Fibroblast of lung (primary cell): Measurements from ENCODE around the gene GPR173.

Source experiments
- EZH2 ChIP-seq: IDR thresholded peaks from 2 replicates; pipeline ENCODE4 v1.5.1; 2012; ENCODE audit warnings: low read length, control low read depth, mild to moderate bottlenecking; ENCODE audit errors: missing control alignments
- TF ChIP-seq, protein P1 (sequence below), 2 donors: IDR thresholded peaks in 1 of 2; conservative IDR thresholded peaks in 1 of 2; 1 replicate in 1 of 2; 2 replicates in 1 of 2; pipeline ENCODE4 v1.5.1; 2011 to 2012; ENCODE audit warnings: low read length in 2 of 2, control low read depth in 1 of 2, inconsistent platforms in 1 of 2, low read depth in 1 of 2, mild to moderate bottlenecking in 1 of 2

DNA sequence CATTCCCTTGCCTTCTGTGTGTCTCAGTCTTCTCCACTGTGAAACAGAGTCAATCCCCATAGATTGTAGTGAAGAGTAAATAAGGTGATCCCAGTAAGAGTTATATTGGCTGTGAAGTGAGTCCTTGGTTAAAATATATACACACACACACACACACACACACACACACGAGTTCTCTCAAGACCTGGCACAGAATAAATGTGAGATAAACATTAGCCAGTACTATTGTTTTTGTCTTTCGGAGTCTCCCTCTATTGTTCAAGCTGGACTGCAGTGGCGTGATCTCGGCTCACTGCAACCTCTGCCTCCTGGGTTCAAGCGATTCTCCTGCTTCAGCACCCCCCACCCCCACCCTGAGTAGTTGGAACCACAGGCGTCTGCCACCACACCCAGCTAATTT is 45.5 kb upstream of the GPR173 start:
- TF ChIP-seq, protein P1, sequence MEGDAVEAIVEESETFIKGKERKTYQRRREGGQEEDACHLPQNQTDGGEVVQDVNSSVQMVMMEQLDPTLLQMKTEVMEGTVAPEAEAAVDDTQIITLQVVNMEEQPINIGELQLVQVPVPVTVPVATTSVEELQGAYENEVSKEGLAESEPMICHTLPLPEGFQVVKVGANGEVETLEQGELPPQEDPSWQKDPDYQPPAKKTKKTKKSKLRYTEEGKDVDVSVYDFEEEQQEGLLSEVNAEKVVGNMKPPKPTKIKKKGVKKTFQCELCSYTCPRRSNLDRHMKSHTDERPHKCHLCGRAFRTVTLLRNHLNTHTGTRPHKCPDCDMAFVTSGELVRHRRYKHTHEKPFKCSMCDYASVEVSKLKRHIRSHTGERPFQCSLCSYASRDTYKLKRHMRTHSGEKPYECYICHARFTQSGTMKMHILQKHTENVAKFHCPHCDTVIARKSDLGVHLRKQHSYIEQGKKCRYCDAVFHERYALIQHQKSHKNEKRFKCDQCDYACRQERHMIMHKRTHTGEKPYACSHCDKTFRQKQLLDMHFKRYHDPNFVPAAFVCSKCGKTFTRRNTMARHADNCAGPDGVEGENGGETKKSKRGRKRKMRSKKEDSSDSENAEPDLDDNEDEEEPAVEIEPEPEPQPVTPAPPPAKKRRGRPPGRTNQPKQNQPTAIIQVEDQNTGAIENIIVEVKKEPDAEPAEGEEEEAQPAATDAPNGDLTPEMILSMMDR (conservative IDR thresholded peaks at IDR 0.05 in 1 of 2, IDR thresholded peaks at IDR 0.05 in 1 of 2; ENCODE audit: low read depth in 1 of 2, low read length in 2 of 2), result no peak
- TF ChIP-seq EZH2, result no peak
